HEK293 (cell line): Measurements from ENCODE around the gene HIF1AN.

Experiments
- CTCF ChIA-PET: fragments of 350-600 bp; formaldehyde crosslinking; extraction: SDS; loops from one replicate; lab custom pipeline; 2021; ENCODE audit warnings: antibody characterized with exemption; lab: Yijun Ruan, JAX
- POLR2A ChIA-PET: fragments of 300-600 bp; formaldehyde crosslinking; extraction: SDS; loops from one replicate; lab custom pipeline; 2020; ENCODE audit warnings: antibody characterized with exemption, inconsistent platforms; lab: Yijun Ruan, JAX
- H3K27ac ChIP-seq: fragments of 200-500 bp; sonication (Bioruptor generic); 2 replicates; pipeline ENCODE4 v1.5.1; 2014; ENCODE audit warnings: low read depth, low read length, control low read depth, inconsistent platforms; ENCODE audit errors: extremely low read depth
- H3K36me3 ChIP-seq, 2 experiments: fragments of 200-500 bp in 1 of 2; sonication (Bioruptor generic) in 1 of 2; 1 replicate in 1 of 2; 2 replicates in 1 of 2; pipeline ENCODE4 v1.5.1; 2014 to 2017; ENCODE audit warnings: inconsistent platforms in 2 of 2, low read length in 2 of 2; ENCODE audit not compliant: control insufficient read depth in 2 of 2, insufficient read depth in 1 of 2
- H3K4me1 ChIP-seq: fragments of 200-500 bp; sonication (Bioruptor generic); 2 replicates; pipeline ENCODE4 v1.5.1; 2014; ENCODE audit warnings: mild to moderate bottlenecking, low read length, inconsistent platforms; ENCODE audit not compliant: control insufficient read depth, insufficient read depth
- H3K4me3 ChIP-seq: 2 replicates; pipeline ENCODE4 v1.5.1; 2011; ENCODE audit warnings: low read depth, mild to moderate bottlenecking, control low read depth, low read length, moderate library complexity
- H3K9me3 ChIP-seq: fragments of 200-500 bp; sonication (Bioruptor generic); 2 replicates; pipeline ENCODE4 v1.5.1; 2014; ENCODE audit warnings: low read depth, low read length, inconsistent platforms; ENCODE audit not compliant: control insufficient read depth, insufficient read depth
- GLI2 ChIP-seq: fragments of 450-650 bp; formaldehyde crosslinking; IDR thresholded peaks from 2 replicates; pipeline ENCODE4; 2017; ENCODE audit warnings: missing biosample characterization, missing genetic modification characterization, low read depth, borderline replicate concordance
- HOXA7 ChIP-seq: sonication (generic); formaldehyde crosslinking; IDR thresholded peaks from 2 replicates; pipeline ENCODE4 v1.8.1; 2022; ENCODE audit warnings: missing genetic modification reagents, borderline replicate concordance
- SCRT1 ChIP-seq: fragments of 450-650 bp; formaldehyde crosslinking; IDR thresholded peaks from 2 replicates; pipeline ENCODE4 v1.5.1; 2016; ENCODE audit warnings: missing biosample characterization, missing genetic modification characterization, borderline replicate concordance
- SP3 ChIP-seq: fragments of 450-650 bp; formaldehyde crosslinking; IDR thresholded peaks from 2 replicates; pipeline ENCODE4 v1.5.1; 2016; ENCODE audit warnings: missing biosample characterization, missing genetic modification characterization
- SP7 ChIP-seq: fragments of 450-650 bp; formaldehyde crosslinking; IDR thresholded peaks from 2 replicates; pipeline ENCODE4 v1.5.1; 2016; ENCODE audit warnings: missing biosample characterization, missing genetic modification characterization
- ZBTB49 ChIP-seq: fragments of 450-650 bp; formaldehyde crosslinking; IDR thresholded peaks from 2 replicates; pipeline ENCODE4 v1.5.1; 2016; ENCODE audit warnings: missing biosample characterization, missing genetic modification characterization, low read depth
- ZNF302 ChIP-seq: fragments of 450-650 bp; formaldehyde crosslinking; IDR thresholded peaks from 2 replicates; pipeline ENCODE4 v1.5.1; 2016; ENCODE audit warnings: missing biosample characterization, missing genetic modification characterization, low read depth
- ZNF394 ChIP-seq: fragments of 450-650 bp; formaldehyde crosslinking; IDR thresholded peaks from 2 replicates; pipeline ENCODE4 v1.5.1; 2016; ENCODE audit warnings: missing biosample characterization, missing genetic modification characterization, mild to moderate bottlenecking, moderate library complexity, borderline replicate concordance
- ZNF501 ChIP-seq: fragments of 450-650 bp; formaldehyde crosslinking; IDR thresholded peaks from 2 replicates; pipeline ENCODE4 v1.5.1; 2016; ENCODE audit warnings: missing biosample characterization, missing genetic modification characterization
- ZNF555 ChIP-seq: fragments of 450-650 bp; formaldehyde crosslinking; conservative IDR thresholded peaks from 2 replicates; pipeline ENCODE4 v1.5.1; 2017; ENCODE audit warnings: missing biosample characterization, mild to moderate bottlenecking, missing genetic modification characterization, inconsistent platforms
- ZNF571 ChIP-seq: fragments of 450-650 bp; formaldehyde crosslinking; IDR thresholded peaks from 2 replicates; pipeline ENCODE4 v1.5.0; 2017; ENCODE audit warnings: missing biosample characterization, missing genetic modification characterization
- ZNF585B ChIP-seq: fragments of 450-650 bp; formaldehyde crosslinking; IDR thresholded peaks from 2 replicates; pipeline ENCODE4 v1.5.1; 2016; ENCODE audit warnings: missing biosample characterization, missing genetic modification characterization
- ZNF621 ChIP-seq: fragments of 450-650 bp; formaldehyde crosslinking; IDR thresholded peaks from 2 replicates; pipeline ENCODE4 v1.5.1; 2017; ENCODE audit warnings: missing biosample characterization, missing genetic modification characterization
- ZNF654 ChIP-seq: fragments of 450-650 bp; formaldehyde crosslinking; IDR thresholded peaks from 2 replicates; pipeline ENCODE4 v1.5.1; 2016; ENCODE audit warnings: low read depth, missing biosample characterization, missing genetic modification characterization
- ZNF76 ChIP-seq: fragments of 450-650 bp; formaldehyde crosslinking; IDR thresholded peaks from 2 replicates; pipeline ENCODE4; 2016; ENCODE audit warnings: low read depth, missing biosample characterization, missing genetic modification characterization, borderline replicate concordance
- ZNF830 ChIP-seq: fragments of 450-650 bp; IDR thresholded peaks from 2 replicates; pipeline ENCODE4 v1.5.0; 2018; ENCODE audit warnings: missing biosample characterization, missing genetic modification characterization, low read depth, mild to moderate bottlenecking, moderate library complexity
- ZSCAN18 ChIP-seq: fragments of 450-650 bp; formaldehyde crosslinking; IDR thresholded peaks from 2 replicates; pipeline ENCODE4 v1.5.1; 2016; ENCODE audit warnings: missing biosample characterization, missing genetic modification characterization
- ZSCAN23 ChIP-seq: fragments of 450-650 bp; formaldehyde crosslinking; IDR thresholded peaks from 2 replicates; pipeline ENCODE4 v1.5.1; 2016; ENCODE audit warnings: missing biosample characterization, missing genetic modification characterization
- ZSCAN30 ChIP-seq: fragments of 450-650 bp; IDR thresholded peaks from 2 replicates; pipeline ENCODE4 v1.5.1; 2018; ENCODE audit warnings: missing biosample characterization, mild to moderate bottlenecking, missing genetic modification characterization, moderate library complexity
- TF ChIP-seq, protein P1 (sequence below): fragments of 450-650 bp; IDR thresholded peaks from 2 replicates; pipeline ENCODE4 v1.5.1; 2018; ENCODE audit warnings: missing biosample characterization, missing genetic modification characterization
- TF ChIP-seq, protein P2 (sequence below): fragments of 450-650 bp; formaldehyde crosslinking; IDR thresholded peaks from 2 replicates; pipeline ENCODE4 v1.5.1; 2016; ENCODE audit warnings: missing biosample characterization, missing genetic modification characterization

HIF1AN gene

GRCh38 chr10:100502926-100503494, 32.7 kb upstream of the HIF1AN start:
- Histone ChIP-seq H3K9me3 (no peaks in the 10 kb centered on the region), H3K36me3 (peaks cover 0 to 81% of the 10 kb centered on the region in 2 experiments), H3K27ac (no peak overlapping the region), H3K4me3 (no peak overlapping the region), H3K4me1 (no peaks in the 10 kb centered on the region)
- POLR2A ChIA-PET = no interaction called here
- CTCF ChIA-PET = interaction anchor here (1.8 to 2.4 kb wide), 3 partner anchors 16 to 20 kb away, joined by 6 to 12 read pairs (median 10); no protein-coding TSS in a partner anchor
- TF ChIP-seq ZSCAN23 (no peak), ZNF76 (no peak), ZNF585B (tag by site-specific recombination) (no peak), ZBTB49 (tag by site-specific recombination) (no peak), ZNF302 (no peak), ZNF571 (tag by site-specific recombination) (no peak), ZNF830 (tag by site-specific recombination) (no peak), SCRT1 (tag by site-specific recombination) (no peak)
- TF ChIP-seq, protein P1, sequence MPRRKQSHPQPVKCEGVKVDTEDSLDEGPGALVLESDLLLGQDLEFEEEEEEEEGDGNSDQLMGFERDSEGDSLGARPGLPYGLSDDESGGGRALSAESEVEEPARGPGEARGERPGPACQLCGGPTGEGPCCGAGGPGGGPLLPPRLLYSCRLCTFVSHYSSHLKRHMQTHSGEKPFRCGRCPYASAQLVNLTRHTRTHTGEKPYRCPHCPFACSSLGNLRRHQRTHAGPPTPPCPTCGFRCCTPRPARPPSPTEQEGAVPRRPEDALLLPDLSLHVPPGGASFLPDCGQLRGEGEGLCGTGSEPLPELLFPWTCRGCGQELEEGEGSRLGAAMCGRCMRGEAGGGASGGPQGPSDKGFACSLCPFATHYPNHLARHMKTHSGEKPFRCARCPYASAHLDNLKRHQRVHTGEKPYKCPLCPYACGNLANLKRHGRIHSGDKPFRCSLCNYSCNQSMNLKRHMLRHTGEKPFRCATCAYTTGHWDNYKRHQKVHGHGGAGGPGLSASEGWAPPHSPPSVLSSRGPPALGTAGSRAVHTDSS (tag by site-specific recombination) = no peak

DNA sequence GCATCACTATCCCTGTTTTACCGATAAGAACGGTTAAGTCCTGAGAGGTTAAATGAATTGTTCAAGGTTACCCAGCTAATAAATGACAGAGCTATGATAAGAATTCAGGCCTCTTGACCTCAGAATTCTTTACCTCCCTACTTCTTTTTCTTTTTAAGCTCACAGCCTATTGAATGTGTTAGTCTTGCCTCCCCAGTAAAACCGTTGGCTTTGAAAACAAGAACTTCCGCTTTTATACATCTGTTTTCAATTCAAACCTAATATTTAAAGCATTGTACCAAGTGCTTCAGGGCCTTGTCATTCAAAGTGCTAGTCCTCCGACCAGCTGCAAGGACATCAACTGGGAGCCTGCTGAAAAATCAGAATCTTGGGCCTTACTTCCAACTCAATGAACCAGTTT, 31.6 kb upstream of the HIF1AN start:
- ChIA-PET CTCF (interaction anchor here (0.6 to 2.4 kb wide), 6 partner anchors 13 to 195 kb away, joined by 3 to 12 read pairs (median 4); no protein-coding TSS in a partner anchor), POLR2A (no interaction called here)
- Histone ChIP-seq H3K36me3 (peaks cover 0 to 72% of the 10 kb centered on the region in 2 experiments), H3K4me1 (no peaks in the 10 kb centered on the region), H3K4me3 (no peak overlapping the region), H3K9me3 (no peaks in the 10 kb centered on the region), H3K27ac (no peak overlapping the region)
- TF ChIP-seq HOXA7 (CRISPR knock-in tag) = no peak
- TF ChIP-seq ZSCAN18 = no peak
- TF ChIP-seq GLI2 (tag by site-specific recombination) = no peak
- no peak for TF ChIP-seq ZNF654 (tag by site-specific recombination)
- no peak for TF ChIP-seq ZNF501 (tag by site-specific recombination)
- TF ChIP-seq SP7 = no peak
- no peak for TF ChIP-seq ZNF555 (tag by site-specific recombination)
- TF ChIP-seq ZNF394 (tag by site-specific recombination) = no peak
- TF ChIP-seq, protein P1 (tag by site-specific recombination) = no peak
- TF ChIP-seq, protein P2, sequence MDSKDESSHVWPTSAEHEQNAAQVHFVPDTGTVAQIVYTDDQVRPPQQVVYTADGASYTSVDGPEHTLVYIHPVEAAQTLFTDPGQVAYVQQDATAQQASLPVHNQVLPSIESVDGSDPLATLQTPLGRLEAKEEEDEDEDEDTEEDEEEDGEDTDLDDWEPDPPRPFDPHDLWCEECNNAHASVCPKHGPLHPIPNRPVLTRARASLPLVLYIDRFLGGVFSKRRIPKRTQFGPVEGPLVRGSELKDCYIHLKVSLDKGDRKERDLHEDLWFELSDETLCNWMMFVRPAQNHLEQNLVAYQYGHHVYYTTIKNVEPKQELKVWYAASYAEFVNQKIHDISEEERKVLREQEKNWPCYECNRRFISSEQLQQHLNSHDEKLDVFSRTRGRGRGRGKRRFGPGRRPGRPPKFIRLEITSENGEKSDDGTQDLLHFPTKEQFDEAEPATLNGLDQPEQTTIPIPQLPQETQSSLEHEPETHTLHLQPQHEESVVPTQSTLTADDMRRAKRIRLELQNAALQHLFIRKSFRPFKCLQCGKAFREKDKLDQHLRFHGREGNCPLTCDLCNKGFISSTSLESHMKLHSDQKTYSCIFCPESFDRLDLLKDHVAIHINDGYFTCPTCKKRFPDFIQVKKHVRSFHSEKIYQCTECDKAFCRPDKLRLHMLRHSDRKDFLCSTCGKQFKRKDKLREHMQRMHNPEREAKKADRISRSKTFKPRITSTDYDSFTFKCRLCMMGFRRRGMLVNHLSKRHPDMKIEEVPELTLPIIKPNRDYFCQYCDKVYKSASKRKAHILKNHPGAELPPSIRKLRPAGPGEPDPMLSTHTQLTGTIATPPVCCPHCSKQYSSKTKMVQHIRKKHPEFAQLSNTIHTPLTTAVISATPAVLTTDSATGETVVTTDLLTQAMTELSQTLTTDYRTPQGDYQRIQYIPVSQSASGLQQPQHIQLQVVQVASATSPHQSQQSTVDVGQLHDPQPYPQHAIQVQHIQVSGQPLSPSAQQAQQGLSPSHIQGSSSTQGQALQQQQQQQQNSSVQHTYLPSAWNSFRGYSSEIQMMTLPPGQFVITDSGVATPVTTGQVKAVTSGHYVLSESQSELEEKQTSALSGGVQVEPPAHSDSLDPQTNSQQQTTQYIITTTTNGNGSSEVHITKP = no peak
- TF ChIP-seq ZSCAN30 = no peak
- no peak for TF ChIP-seq ZNF621 (tag by site-specific recombination)
- TF ChIP-seq SP3 (tag by site-specific recombination) = no peak
